Cardiac fibroblast (primary cell): ENCODE measurements around the gene AQP11.

Source experiments
- DNase-seq, 2 donors: peaks; one replicate each; pipeline versions ENCODE4 v3.0.0 to v3.0.0-alpha.2; 2010; ENCODE audit warnings: low read depth in 2 of 2
- H3K4me3 ChIP-seq, 2 donors: replicated peaks in 1 of 2; 1 replicate in 1 of 2; 2 replicates in 1 of 2; pipeline ENCODE4 v1.5.1; 2011; ENCODE audit warnings: low read depth in 2 of 2, low read length in 2 of 2, mild to moderate bottlenecking in 2 of 2, moderate library complexity in 1 of 2
- TF ChIP-seq, protein P1 (sequence below): IDR thresholded peaks from one replicate; pipeline ENCODE4 v1.5.1; 2011; ENCODE audit warnings: low read depth, mild to moderate bottlenecking, low read length, inconsistent platforms

Gene AQP11

GRCh38 chr11:77592727-77593126 lies 3.0 kb downstream of the AQP11 start:
- H3K4me3 ChIP-seq = no peak overlapping the region
- DNase-seq = no peak
- TF ChIP-seq, protein P1, sequence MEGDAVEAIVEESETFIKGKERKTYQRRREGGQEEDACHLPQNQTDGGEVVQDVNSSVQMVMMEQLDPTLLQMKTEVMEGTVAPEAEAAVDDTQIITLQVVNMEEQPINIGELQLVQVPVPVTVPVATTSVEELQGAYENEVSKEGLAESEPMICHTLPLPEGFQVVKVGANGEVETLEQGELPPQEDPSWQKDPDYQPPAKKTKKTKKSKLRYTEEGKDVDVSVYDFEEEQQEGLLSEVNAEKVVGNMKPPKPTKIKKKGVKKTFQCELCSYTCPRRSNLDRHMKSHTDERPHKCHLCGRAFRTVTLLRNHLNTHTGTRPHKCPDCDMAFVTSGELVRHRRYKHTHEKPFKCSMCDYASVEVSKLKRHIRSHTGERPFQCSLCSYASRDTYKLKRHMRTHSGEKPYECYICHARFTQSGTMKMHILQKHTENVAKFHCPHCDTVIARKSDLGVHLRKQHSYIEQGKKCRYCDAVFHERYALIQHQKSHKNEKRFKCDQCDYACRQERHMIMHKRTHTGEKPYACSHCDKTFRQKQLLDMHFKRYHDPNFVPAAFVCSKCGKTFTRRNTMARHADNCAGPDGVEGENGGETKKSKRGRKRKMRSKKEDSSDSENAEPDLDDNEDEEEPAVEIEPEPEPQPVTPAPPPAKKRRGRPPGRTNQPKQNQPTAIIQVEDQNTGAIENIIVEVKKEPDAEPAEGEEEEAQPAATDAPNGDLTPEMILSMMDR = no peak

- DNase-seq = no peak
These were observed 4.1 kb downstream of the AQP11 start for GRCh38 chr11:77593883-77594282.

GRCh38 chr11:77596626-77597025 lies 6.9 kb downstream of the AQP11 start:
- TF ChIP-seq, protein P1 = no peak

More at GRCh38 chr11:77593883-77594282, 4.1 kb downstream of the AQP11 start:
- no peak overlapping the region for H3K4me3 ChIP-seq
- TF ChIP-seq, protein P1 = no peak

GRCh38 chr11:77598195-77598594 lies 8.4 kb downstream of the AQP11 start:
- DNase-seq = no peak
- TF ChIP-seq, protein P1 = no peak
- H3K4me3 ChIP-seq = no peak overlapping the region

More at GRCh38 chr11:77596626-77597025, 6.9 kb downstream of the AQP11 start:
- DNase-seq = peak; percentile 68 to 76
- H3K4me3 ChIP-seq = no peak overlapping the region

- DNase-seq = peak; percentile 80 to 90
- TF ChIP-seq, protein P1 = no peak
- no peak overlapping the region for H3K4me3 ChIP-seq
These were observed 12.8 kb downstream of the AQP11 start for GRCh38 chr11:77602381-77603088.

DNA sequence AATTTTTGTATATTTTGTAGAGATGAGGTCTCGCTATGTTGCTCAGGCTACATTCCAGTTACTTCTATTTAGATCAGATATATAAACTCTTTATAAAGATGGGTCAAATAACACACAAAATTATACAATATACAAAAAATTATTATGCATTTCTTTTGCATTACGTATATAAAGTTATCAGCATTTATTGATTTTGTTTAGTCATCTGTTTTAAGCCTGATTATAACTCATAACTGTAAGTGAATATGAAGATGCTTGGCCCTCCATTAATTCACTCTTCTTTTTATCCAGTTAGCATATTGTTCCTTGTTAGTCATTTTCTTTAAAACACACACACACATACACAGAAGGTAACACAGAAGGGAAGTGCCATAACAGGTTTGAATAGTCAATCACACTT lies 14.5 kb downstream of the AQP11 start:
- no peak for DNase-seq
- TF ChIP-seq, protein P1 = no peak
- H3K4me3 ChIP-seq = no peak overlapping the region

DNA sequence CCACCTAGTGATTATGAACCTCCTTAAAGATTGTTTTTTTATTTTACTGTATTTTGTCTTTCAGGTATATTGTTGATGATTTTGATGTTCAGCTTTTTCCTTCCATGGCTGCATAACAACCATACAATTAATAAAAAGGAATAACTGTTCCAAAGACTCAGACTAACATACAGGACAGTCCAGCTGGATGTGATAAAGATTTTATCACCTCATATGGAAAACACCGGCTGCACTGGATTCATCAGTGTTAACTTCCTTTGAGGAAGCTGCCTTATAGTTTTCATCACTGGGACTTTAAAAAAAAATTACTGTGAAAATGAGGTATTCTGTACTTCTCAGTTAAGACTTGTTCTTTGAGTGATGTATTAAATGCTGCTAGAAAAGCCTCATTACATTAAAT lies 19.5 kb downstream of the AQP11 start:
- H3K4me3 ChIP-seq = no peak overlapping the region
- TF ChIP-seq, protein P1 = no peak
- no peak for DNase-seq
